ENCODE results near the gene GASK1A.
"Not testable (repeated sequence)": the region's sequence is repeated elsewhere in the genome, so short reads cannot be mapped to it uniquely, and the experiment has no call there.

Gene GASK1A

GRCh38 chr3:42979044-42979972 is at the start of gene GASK1A:
TSS of gene GASK1A (plus strand) at chr3:42979311. CDS start at chr3:42979643, 332 bp downstream.
- DNase-seq (ENCODE audit: low read depth) = no peak

- no peak for DNase-seq (ENCODE audit: low read depth)
Observed at GRCh38 chr3:42934111-42934510, 45.0 kb upstream of the GASK1A start.

GRCh38 chr3:42934910-42935309 is 44.2 kb upstream of the GASK1A start:
- DNase-seq (ENCODE audit: low read depth) = no peak

- DNase-seq (ENCODE audit: low read depth) = no peak
Observed at GRCh38 chr3:42935472-42935871, 43.6 kb upstream of the GASK1A start.

- no peak for DNase-seq (ENCODE audit: low read depth)
Observed at GRCh38 chr3:42936157-42936981, 42.7 kb upstream of the GASK1A start.

- DNase-seq (ENCODE audit: low read depth) = no peak
Observed at GRCh38 chr3:42937334-42937733, 41.8 kb upstream of the GASK1A start.

GRCh38 chr3:42942693-42943092 is 36.4 kb upstream of the GASK1A start:
- no peak for DNase-seq (ENCODE audit: low read depth)

GRCh38 chr3:42946050-42946449 is 33.1 kb upstream of the GASK1A start:
- no peak for DNase-seq (ENCODE audit: low read depth)

- DNase-seq (ENCODE audit: low read depth) = no peak
Observed at GRCh38 chr3:42957573-42957972, 21.5 kb upstream of the GASK1A start.

GRCh38 chr3:42960282-42960681 is 18.8 kb upstream of the GASK1A start:
- DNase-seq (ENCODE audit: low read depth) = no peak

- DNase-seq (ENCODE audit: low read depth) = no peak
Observed at GRCh38 chr3:42960786-42961185, 18.3 kb upstream of the GASK1A start.

GRCh38 chr3:42961633-42962032 is 17.5 kb upstream of the GASK1A start:
- peak; percentile 18 for DNase-seq (ENCODE audit: low read depth)

GRCh38 chr3:42963269-42963668 is 15.8 kb upstream of the GASK1A start:
- DNase-seq (ENCODE audit: low read depth) = no peak

- DNase-seq (ENCODE audit: low read depth) = no peak
Observed at GRCh38 chr3:42964266-42964665, 14.8 kb upstream of the GASK1A start.

- DNase-seq (ENCODE audit: low read depth) = no peak
Observed at GRCh38 chr3:42970557-42970956, 8.6 kb upstream of the GASK1A start.

- DNase-seq (ENCODE audit: low read depth) = no peak
Observed at GRCh38 chr3:42970976-42971772, 7.9 kb upstream of the GASK1A start.

GRCh38 chr3:42974906-42975305 is 4.2 kb upstream of the GASK1A start:
- not testable (repeated sequence) for DNase-seq (ENCODE audit: low read depth)

GRCh38 chr3:42975456-42975855 is 3.7 kb upstream of the GASK1A start:
- DNase-seq (ENCODE audit: low read depth) = no peak

- DNase-seq (ENCODE audit: low read depth) = no peak
Observed at GRCh38 chr3:42975955-42976354, 3.2 kb upstream of the GASK1A start.

GRCh38 chr3:42980209-42980608 is 1.1 kb downstream of the GASK1A start:
- no peak for DNase-seq (ENCODE audit: low read depth)

- no peak for DNase-seq (ENCODE audit: low read depth)
Observed at GRCh38 chr3:42980909-42981308, 1.8 kb downstream of the GASK1A start.

Measured in HS-5 (cell line).